ENCODE data around the gene KAZN.

The KAZN gene

DNA sequence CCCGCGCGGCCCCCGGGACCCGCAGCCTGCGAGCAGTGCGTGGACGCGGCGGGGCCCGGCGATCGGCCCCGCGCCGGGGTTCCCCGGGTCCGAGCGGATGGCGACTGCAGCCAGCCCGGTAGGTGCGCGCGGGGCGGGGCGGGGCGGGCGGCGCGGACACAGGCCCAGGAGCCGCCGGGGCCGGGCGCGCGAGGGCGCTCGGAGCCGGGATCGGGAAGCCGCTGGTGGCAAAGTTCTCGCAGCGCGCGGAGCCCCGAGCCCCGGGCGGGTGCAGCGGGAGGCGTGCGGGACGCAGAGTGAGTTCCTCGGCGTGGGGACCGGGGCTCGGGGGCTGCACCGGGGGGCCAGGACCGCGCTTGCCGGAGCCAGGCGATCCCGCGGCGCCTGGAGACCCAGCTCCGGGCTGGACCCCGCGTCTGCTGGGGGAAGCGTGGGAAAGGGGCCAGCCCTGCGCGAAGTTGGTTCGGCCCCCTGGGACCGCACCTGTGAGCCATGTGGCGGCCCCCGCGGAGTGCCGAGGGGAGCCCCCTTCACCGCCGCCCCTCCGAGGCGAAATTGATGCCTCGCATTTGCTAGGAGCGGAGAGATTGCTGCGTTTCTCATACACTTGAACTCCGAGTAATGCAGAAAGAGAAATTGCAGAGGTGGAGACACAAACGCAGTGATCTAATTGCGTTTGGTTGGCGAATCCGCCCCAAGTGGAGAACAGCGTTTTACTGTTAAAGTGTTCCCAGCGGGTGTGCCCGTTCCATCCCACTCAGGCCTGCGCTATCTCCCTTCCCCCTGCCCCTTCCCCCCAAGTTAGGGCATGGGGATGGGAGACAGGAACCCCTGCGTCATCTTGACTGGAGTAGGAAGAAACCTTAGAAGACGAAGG, 326.2 kb downstream of the KAZN start:
- DNase-seq: no peak

GRCh38 chr1:14925336-14926136, 327.1 kb downstream of the KAZN start:
- DNase-seq: no peak

DNA sequence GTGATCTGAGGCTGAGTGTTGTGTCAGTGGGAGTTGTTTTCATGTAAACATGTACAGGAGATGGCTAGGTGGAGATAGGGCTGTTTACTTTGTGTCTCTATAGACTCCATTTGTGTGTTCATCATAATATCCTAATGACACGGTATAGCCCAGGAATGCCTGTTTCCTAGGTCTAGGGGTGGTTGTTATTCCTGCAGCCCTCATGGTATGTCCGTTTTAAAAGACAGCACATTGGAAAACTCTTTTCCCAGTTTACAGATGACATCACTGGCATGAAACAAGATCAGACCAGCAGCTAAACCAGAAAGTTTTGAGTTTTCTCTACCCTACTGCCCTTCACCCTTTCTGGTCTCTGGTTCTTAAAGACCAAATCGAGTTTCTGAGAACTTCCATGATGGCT, 327.7 kb downstream of the KAZN start:
- no peak for DNase-seq

DNA sequence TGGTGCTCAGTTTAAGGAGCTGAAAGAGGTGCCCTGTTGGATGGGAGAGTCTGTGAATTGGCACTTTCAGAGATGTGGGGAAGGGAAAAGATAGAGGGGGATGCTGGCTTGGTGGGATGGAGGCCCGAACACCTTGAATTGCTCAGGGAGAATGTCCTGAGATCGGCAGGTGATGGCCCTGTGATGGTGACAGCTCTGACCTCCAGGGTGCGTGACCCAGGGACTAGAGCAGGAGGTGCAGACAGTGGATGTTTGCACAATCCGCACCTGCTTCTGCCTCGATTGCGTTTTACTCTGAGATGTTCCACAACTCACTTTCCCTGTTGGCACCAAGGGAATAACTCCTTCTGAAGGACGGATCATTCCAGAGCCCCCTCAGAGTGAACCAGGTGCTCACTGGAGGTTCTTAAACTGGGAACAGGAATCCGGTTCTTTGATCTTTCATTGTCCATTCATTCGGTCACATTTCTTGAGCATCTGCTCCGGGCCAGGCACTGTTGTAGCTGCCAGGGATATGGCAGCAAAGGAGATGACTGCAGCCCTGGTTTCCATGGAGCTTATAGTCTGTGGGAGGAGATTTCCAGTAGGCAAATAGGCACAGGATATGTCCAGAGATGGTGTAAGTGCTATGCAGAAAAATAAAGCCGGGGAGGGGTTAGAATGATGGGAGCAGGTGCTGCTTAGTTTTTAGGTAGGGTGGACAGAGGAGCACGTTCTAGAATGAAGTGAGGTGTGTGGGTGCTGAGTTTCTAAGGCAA, 328.5 kb downstream of the KAZN start:
- no peak for DNase-seq

DNA sequence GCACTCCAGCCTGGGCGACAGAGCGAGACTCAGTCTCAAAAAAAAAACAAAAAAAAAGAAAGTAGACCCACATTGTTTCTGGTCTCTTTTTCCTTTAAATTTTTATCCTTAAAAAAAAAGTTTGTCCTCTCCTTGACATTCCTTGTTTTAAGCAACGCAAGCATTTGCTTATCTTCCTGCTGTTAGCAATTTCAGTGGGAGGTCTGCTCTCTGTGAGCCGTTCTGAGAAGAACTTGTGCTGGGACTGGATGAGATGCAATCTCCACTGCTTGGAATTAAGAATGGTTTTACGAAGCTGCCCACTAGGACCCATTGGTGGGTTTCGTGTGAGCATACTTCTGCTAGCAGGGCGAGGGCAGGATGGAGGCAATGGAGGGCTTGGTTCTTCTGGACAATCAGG, 329.9 kb downstream of the KAZN start:
- DNase-seq: no peak

DNA sequence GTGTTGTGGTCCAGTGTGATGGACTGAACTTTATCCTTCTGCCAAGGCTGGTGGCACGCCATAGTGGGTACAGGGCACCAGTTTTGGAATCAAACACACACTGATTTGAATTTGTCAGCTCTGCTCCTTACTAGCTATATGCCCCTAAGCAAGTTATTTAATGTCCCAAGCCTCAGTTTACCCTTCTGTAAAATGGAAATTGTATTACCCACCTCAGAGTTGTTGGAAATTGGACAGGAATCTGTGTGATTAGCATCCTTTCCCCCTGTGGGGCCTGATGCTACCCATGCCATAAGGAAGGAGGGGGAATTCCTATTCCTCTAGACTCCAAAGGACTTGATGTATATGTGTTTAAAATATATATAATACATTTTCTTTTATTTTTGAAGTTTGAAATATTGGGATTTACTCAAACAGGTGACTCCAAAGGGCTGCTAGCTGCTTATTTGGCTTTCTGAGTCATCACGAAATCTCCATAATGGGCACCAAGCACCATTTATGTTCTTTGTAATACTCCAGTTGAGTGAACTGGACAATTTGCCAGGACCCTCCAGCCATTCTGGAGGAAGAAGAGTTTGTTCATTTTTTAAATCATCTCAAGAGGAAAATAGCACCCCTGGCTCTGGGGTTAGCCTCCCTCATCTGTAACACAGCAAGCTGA, 330.5 kb downstream of the KAZN start:
- DNase-seq: no peak

GRCh38 chr1:14929547-14930246, 331.2 kb downstream of the KAZN start:
- no peak for DNase-seq

DNA sequence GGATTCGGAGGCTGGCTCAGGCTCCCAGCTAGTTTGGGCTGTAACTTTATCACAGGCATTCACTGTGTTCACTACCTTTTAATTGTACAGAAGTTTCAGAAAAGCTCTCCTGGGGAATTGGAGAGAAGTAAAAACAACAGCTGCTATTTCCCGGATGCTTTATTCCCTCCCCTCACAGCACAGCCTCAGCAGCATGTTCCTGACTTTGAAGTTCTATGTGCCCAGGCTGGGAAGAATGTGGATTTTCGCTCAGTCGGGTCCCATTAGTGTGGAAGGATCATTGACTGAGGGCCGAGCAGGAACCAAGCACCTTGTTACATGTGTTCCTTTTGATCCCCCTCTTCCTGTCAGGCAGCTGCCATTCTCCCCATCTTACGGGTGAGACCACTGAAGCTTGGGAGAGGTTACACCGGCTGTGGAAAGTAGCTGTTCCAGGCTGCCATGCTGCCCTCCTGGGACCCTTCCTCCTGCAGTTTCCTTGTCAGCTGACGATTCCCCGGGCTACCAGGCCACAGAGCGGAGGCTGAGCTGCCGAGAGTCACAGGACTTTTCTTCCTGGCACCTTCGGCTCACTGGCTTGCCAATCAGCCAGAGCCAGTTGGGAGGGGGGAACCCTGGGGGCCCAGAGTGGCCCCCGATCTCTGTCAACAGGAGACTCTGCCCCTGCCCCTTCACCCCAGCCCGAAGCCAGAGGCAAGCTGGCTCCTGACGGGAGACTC, 331.9 kb downstream of the KAZN start:
- no peak for DNase-seq

- DNase-seq: no peak
Measured at GRCh38 chr1:14932034-14932638, 333.7 kb downstream of the KAZN start.

DNA sequence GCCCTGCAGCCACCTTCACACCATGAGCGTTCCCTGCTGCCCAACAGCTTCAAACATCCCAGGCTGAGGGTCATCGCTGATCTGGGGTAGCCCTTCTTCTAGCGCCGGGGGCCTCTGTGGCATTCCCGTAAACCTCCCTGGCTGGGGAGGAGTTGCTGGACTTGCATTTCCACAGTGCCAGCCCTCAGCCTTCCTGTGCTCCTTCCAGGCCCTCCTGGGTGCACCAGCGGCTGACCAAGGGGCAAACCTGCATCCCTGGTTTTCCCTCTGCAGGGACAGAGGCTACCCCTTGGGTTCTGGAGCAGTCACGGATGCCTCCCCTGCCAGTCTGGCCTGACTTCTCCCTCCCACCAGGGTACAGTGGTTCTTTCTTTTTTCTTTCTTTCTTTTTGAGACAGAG, 336.4 kb downstream of the KAZN start:
- DNase-seq: no peak

DNA sequence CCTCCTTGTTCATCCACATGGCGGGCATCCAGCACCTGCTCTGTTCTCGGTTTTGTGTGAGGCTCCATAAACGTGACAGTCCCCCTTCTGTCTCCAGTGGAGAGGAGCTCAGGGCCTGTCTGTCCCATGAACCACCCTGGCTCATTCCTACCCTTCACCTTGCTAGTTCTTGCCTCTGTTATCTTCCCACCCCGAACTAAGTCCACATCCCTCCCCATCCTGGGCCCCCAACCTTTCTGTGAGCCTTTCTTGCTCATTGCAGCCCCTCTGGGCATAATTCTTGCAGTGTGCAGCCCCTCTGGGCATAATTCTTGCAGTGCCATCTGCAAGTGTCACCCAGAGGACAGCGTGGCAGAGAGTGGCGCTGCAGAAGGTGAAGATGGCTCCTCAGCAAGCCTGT, 338.3 kb downstream of the KAZN start:
- DNase-seq: no peak

DNA sequence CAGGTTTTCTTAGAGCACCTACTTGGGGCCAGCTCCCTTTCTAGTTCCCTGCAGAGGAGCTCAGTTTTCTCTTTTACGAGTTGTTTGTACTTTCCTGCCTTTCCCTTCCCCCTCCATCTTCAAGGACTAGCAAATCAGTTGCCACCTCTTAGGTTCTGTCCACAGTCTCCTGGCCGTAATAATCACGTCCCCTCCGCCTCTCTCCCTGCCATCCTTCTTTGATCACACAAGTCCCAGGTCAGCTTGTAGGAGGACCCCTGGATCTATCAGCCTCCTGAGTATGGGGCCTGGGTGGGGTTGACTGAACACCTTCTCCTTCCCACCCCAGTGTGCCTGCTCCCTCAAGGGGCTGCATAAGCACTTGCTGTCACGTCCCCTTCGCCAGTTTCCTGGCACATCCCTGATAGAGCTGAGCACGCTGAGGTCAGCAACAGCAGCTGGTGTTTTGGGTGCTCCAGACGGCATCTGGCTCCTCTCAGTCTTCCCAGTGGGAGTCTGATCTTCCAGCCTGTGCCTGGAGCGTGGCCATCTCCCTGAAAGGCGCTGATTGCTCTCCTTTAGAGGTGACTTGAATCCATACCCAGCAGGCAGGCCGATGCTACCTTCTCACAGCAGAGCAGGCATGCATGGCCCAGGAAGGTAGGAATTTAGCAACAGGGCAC, 338.9 kb downstream of the KAZN start:
- DNase-seq: no peak

DNA sequence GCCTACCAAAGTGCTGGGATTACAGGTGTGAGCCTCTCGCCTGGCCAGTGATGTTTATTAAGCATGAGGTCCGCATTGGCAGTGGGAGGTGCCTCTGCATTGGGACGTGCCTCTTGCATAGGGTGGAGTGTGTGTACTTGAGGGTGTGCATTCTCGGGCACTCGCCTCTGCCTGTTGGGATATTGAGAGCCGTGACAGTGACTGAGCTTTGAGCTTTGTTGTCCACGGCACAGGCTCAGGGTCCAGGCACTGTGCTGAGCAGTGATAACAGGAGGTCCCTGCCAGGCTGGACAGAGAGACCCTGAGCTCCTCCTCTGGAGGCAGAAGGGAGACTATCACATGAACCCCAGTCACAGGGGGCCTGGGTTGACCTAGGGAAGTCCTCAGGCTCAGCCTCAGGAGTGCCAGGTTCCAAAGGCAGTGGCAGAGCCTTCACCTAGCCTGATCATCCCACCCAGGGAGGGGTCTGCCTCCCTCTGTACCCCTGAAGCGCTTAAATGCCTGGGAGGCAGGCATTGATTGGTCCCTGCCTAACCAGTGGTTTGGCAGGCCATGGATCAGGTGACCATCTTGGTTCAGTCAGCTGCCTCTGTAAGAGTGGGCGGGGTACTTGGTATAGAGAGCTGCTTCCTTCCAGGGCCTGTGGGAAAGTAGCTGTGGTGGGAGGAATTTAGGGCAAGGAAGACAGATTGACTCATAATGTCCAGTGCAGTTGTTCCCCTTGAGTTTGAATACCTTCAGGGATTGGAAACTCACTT, 341.2 kb downstream of the KAZN start:
- no peak for DNase-seq

DNA sequence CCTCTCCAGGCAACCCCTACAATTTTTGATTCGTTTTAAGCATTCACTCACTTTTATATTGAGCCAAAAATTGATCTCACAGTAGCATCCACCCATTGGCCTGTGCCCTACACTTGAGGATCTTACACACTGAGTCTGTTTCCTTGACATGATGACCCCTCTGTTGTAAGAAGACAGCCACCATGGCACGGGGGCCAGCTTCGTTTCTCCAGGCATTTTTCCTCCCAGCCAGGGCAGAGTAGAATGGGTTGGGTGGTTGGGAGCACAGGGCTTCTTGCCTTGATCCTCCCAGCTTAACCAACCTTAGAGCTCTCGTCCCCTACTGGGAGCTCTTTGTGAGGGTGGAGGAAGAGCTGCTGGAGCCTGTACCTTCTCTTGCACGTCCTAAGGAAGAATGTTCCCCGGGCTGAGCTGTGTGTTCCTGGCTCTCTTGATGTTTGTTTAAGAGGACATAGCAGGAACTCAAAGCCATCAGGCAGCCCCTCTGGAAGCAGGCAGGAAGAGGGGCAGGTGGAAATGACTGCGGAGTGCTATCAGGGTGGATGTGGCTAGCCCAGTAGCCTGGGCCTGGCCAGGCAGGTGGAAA, 341.9 kb downstream of the KAZN start:
- DNase-seq: no peak

GRCh38 chr1:14941864-14942263, 343.4 kb downstream of the KAZN start:
- no peak for DNase-seq

GRCh38 chr1:14944471-14944985, 346.0 kb downstream of the KAZN start:
- no peak for DNase-seq

DNA sequence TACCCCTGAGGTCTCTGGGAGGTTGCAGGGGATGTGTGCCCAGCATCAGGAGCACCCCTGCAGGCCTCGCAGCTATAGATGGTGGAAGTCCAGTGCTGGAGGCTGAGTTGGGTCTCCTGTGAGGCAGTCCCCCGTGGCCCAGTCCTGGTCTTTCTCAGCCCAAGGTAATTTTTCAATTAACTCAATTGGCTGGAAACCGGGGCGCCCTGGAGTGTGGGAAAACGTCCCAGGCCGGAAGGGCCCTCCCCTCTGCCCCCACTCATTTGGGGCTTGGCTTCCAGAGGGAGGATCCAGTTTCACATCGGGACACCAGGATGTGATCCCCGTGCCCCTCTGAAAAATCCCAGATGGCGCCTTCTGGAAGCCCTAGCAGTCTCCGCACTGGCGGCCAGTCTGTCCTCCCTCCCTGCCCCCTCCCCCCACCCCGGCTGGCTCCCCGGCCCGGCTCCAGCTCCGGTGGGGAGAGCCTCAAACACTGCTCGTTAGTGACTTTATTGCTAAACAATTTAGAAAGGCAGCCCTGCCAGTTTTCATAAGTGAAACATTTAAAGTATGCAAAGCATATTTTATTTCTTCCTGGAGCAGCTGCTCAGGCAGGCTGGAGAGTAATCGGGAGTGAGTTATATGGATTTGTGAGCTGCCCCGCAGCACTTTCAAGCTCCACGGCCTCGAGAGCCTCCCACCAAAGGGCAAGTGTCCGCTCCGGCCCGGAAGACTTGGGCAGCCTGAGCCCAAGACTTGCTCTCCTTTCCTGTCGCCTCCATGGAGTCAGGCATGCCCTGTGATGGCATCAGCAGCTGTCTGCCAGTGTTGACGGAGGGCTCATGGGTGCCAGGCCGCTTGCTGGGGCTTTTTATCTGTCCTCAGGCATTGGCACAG, 346.9 kb downstream of the KAZN start:
- DNase-seq: no peak

- DNase-seq: no peak
Measured at GRCh38 chr1:14946011-14946359, 347.5 kb downstream of the KAZN start.

All from Kasumi-1 (cell line).